Islet of Langerhans (tissue), 1 donor: ENCODE measurements around the gene PHF13.

ENCODE experiments used
- FAIRE-seq: peaks from one replicate; lab custom pipeline; 2011; peaks lifted over from hg19 to GRCh38; lab: Jason Lieb, UNC

Gene PHF13

DNA sequence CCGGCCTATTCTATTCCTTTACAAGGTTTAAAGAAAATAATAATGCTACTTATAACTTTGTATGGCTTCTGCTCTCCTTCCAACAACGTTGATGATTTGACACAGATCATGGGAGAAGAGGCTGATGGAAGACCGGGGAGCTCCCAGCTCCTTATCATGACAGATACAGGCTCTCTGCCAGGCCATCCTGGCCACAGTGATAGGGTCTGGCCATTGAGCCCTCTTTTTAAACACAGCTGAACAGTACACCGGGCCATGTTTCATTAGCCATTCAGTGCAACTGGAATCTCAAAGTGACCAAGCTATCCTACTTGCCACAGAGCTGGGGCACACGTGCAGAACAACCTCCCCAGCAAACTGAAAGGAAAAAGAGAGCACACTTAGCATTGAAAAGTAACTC is 53.2 kb downstream of the PHF13 start:
- no peak for FAIRE-seq

DNA sequence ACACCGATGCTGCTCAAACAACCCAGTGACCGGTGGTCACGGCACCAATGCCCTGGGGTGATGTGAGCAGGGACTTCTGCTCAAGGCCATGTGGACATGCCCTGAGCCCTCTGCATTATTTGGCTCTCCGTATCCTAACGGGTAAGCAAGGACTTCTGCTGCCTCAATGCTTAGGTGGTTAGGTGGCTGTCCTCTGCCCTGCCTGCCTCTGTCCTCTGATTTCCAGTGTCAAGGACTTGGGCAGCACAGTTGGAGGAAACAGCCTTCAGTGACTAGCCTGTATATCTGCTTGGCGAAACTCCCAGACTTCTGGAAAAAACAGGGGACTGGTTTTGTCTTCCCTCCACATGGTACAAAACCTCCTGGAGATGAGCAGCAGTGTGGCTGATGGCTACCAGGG is 53.6 kb downstream of the PHF13 start:
- no peak for FAIRE-seq

DNA sequence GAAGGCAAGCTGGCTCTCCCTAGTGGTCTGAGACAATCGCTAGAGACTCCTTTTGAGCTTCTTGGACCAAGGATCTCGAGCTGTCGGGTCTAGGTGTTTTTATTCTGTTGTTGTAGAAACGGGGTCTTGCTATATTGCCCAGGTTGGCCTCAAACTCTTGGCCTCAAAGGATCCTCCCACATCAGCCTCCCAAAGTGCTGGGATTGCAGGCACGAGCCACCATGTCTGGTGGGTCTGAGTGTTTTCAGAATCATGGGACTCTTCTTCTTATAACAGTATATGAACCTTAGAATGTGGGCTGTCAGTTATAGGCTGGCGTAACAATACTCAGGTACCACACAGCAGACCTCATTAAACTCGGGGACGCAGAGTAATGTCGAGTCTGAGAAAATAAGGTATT is 55.0 kb downstream of the PHF13 start:
- FAIRE-seq, result no peak

DNA sequence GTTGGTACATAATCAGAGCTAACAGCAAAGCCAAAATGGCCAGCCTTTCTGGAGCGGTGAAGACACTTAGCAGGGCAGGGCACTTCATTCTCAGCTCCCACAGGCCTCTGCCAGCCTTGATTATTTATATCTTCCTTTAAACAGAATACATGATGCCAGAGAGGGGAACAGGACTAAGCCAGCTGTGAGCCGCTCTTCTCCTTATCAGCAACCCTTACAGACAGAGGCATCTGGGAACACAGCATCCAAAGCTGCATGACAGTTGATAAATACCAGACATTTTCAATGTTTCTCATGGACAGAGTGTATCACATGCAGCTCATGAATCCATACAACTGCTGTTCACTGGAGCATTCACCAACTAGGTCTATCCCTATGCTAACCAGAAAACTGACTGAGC is 59.0 kb downstream of the PHF13 start:
- no peak for FAIRE-seq
